HG02798 (cell line): ENCODE data around the gene SLCO1A2.

Experiments used
- ATAC-seq: cut with Tn5 transposase; IDR thresholded peaks from one replicate; pipeline ENCODE4 v1.9.1; 2021; ENCODE audit warnings: mild to moderate bottlenecking; ENCODE audit not compliant: unreplicated experiment, poor library complexity

Gene SLCO1A2

DNA sequence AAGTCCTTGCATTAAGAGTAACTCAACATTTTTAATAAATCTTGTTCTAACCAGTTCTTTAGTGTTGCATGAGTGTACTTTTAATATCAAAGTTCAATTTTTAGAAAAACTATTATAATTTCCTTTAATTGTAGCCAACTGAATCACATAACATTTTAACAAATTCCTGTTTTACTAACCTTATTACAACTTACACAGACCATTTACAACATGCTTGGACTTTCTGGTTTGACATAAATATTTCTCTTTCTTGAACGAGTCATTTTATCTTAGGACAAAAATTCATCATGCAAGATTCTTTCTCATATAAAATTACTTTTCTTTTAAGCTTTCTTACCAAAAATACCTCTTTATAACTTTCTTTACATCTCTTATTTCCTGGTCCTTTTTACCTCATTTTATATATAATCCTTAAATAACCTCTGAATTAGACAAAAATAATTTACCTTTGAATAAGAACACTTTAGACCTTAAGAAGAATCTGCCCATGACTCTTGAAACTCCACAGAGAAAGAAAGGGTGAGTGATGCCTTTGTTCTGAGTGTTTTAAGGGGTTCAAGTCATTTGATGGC is 3.9 kb downstream of the SLCO1A2 start:
- ATAC-seq, result no peak

DNA sequence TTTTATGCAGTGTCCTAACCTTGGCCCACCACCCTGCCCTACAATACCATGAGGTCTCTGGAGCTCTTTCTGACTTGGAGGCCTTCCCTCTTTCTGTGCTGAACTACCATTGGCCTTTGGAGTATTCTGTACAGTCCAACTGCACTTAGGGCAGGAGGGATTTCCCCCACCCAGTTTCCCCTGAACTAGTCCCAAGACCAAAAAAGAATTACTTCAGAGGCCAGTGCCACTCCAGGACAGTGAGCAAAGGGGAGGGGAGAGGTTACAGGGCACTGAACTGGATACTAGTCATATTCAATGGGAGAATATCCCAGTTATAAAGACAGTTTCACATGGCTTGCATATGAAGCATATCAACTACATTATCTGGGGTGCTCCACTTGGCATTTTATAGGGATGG is 6.1 kb downstream of the SLCO1A2 start:
- no peak for ATAC-seq

DNA sequence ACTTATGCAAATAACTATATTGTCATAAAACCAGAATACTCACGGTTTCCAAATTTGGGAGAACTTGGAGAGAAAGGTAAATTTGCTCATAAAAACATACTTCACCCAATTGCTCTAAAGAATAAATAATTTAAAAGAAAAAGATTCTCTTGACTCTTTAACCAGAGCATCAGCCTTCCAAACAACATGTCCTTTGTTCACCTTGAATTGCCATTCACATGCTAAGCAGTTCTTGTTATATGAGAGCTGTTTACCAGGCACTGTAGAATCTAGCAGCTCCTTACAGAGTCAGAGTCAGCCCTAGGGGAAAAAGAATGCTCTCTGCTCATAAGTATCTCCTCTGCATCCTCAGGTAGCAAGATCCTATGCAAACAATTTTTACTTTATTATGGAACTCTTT is 10.2 kb downstream of the SLCO1A2 start:
- no peak for ATAC-seq

DNA sequence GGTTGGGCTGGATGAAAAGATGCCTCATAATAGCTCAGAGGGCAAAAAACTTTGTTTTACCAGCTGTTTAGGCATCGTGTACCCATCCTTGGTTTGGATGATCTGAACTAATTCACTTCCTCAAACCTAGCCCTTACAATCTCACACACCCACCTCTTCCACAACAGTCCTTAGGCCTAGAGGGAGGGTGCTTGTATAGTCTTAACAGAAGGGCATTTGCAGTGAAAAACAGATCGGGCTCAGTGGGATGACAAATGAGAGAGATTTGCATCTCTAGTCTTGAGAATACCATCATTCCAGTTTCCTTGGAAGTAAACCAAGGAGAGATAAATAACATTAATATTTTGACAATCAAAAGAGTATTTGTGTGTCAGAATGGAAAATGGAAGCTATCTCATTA is 11.0 kb downstream of the SLCO1A2 start:
- no peak for ATAC-seq

DNA sequence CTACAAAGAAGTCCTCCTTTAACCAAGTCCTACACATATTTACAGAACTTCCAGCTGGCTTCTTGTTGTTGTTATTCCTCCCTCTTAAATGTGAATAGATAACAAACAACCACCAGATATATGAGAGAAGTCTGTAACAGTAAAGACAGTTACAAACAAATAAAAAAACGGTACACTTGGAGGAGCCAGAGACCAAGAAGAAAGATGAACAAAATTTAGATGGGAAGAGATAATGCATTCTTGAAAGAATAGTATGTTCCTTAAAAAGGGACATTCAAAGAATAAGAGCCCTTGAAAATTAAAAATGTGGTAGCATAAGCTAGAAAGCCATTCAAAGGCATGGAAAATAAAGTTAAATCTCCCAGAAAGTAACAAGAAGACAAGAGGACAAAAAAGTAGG is 25.9 kb downstream of the SLCO1A2 start:
- no peak for ATAC-seq

DNA sequence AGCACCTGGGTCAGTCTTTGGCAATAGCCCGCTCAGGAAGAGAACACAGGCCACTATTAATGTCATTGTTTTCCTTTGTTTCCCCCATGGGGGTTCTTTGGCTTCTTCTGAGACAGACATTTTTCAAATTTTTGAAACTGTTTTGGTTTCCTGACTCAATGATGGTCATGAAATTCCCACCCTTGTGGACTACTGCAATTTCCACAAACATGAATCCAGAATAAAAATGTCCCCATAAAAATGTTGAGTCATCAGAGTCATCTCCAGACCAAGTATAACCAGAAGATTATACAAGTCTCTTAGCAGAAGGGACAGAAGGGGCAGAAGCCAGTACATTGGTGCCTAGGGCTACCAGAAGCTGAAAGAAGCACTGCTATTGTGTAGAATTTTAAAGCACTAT is 29.1 kb downstream of the SLCO1A2 start:
- ATAC-seq, result no peak

DNA sequence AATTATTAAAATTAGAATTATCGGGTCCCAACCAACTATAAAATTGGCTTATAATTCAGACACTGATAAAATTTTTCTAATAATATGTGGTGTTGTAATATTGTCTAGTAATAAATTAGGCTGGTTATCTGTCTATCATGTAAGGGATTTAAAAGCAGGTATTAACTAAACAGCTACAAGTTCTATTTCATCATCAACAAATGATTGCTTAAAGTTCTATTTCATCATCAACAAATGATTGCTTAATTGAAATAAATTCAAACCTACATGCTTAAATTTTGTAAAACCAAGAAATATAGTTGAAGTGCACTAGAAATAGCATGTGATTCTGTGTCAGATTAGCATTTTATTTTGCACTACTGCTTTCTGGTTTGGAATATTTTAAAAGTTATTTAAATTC is 34.1 kb downstream of the SLCO1A2 start:
- ATAC-seq, result no peak

DNA sequence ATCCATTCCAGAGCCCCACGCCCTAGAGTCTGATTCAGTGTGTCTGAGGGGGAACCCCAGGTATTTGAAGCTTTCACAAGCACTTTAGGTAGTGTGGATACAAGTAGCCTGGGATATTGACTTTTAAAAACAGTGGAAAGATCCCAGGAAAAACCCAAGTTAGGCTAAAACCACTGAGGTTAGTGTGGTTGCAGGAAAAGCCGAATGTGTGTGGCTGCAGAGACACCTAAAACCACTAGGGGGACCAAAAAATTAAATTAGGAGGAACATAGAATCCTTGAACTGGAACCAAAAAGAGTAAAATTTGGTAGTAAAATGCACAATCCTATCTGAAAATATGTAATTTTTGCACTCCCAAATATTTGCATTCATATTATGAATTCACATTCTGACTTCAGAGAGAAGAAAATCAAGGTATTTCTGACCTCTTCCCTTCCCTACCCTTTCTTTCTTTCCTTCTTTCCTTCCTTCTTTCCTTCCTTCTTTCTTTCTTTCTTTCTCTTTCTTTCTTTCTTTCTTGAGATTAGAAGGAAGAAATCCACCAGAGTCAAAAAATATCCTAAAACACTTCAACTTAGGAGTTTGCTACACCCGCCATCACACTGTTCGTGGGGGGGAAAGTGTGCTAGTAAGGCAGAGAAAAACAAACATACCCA is 37.8 kb downstream of the SLCO1A2 start:
- peak; percentile 76 for ATAC-seq

DNA sequence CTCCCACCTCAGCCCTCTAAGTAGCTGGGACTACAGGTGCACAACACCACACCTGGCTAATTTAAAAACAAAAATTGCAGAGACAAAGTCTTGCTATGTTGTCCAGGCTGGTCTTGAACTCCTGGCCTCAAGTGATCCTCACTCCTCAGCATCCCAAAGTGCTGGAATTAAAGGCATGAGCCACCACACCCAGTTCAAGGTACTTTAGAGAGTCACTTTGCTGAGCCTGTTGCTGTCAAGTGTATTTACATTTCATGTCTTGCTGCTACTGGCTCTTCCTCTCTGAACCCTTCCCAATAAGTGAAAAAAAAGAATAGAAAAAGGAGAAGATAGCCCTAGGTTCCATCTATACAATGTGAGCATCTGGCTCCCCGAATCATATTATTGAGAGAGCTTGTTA is 38.4 kb downstream of the SLCO1A2 start:
- ATAC-seq, result no peak

DNA sequence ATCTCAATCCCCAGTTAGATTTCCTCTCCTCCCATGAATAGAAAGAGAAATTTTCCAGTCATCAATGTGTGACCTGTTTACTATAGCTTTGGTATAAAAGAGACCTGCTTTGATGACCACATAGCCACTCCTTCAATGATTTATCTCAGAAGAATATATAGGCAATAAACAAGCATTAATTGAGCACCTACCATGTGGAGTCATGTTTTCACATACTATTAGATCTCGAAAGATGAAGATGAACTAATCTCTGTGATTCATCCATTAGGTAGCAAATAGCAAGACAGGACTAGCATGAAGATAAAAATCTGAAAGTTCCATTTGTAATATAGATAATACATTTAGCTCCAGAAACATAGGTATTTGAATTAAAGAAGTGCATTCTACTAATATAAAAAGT is 40.5 kb downstream of the SLCO1A2 start:
- no peak for ATAC-seq

DNA sequence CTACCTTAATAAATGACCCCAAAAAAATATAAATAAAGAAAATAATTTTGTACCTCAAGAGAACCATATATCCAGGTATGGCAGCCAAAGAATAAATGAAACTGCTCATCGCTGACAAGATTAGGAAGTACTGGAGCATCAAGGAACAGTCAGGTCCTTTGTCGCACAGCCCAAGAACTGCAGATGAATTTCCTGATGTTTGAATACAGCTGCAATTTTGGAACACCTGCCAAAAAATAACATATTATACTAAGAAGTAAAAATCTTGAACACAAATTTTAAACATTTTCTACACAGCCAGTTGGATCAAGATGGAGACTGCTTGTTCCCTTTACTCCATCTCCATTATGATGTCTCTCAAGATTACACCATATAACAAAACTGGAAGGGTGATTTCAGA is 42.6 kb downstream of the SLCO1A2 start:
- ATAC-seq, result no peak

DNA sequence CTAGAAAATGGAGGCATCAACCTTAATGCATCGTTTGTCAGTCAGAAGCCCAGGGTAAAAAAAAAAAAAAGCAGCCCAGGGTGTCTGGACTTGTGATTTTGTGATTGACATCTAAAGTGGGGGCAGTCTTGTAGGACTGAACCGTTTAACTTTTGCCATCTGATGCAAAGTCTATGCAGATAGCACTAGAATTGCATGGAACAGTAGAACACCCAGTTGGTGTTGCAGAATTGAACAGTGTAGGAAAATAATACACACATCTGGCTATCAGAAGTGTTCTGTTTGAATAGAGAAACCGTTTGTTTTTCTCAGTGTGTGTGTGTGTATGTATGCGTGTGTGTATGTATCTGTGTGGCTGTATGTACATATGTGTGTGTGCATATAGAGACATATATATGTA is 45.0 kb downstream of the SLCO1A2 start:
- ATAC-seq, result no peak

DNA sequence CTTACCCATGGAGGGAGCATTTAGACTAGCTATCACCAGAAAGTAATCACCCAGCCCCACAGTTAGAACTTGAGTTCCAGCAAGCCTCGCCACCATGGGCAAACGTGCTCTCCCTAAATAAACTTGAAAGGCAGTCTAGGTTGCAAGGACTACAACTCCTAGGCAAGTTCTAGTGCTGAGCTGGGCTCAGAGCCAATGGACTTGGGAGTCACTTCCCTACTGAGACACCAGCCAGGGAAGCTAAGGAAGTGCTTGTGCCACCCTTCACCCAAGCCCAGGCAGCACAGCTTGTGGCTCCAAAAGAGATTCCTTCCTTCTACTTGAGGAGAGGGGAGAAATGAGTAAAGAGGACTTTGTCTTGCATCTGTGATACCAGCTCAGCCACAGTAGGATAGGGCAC is 57.9 kb downstream of the SLCO1A2 start:
- no peak for ATAC-seq

DNA sequence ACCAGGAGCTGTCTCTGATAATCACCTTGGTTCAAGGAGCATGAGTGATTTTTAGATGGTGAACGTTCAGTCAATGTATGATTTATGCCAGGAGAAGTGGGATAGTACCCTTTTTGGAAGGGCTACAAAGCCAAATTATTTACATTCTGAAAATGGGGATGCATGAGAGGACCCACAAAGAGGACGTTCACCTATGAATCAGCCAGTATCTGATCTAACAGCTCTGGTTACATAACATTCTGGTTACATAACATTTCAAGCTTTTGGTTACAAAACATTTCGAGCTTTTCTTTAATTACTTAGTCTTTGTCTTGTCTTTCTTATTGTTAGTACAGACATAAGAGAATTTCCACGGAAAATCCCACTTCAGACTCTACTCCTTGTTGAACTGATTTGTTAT is 68.8 kb downstream of the SLCO1A2 start:
- ATAC-seq, result no peak

DNA sequence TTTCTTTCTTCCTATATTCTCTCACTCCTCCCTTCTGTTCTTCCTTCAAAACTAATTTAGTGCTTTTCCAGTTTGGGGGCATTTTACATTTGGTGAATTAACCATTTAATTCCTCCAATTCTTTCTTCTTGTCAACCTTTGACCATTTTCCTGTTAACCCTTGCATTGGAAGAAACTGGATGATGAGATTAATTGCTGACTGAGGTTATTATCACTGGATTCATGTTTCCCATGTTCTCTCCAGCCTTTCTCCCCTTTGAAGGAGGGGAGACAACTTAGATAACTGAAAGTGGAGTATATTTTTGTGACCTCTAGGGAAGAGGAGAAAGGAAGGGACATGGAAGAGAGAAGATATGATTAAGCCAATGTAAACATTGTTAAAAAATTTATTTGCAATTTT is 70.5 kb downstream of the SLCO1A2 start:
- ATAC-seq, result no peak

DNA sequence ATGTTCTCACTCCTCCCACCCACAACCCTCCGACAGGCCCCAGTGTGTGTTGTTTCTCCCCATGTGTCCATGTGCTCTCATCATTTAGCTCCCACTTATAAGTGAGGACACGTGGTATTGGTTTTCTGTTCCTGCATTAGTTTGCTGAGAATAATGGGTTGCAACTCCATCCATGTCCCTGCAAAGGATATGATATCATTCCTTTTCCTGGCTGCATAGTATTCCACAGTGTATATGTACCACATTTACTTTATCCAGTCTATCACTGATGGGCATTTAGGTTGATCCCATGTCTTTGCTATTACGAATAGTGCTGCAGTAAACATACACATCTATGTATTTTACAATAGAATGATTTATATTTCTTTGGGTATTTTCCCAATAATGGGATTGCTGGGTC is 77.5 kb downstream of the SLCO1A2 start:
- no peak for ATAC-seq

DNA sequence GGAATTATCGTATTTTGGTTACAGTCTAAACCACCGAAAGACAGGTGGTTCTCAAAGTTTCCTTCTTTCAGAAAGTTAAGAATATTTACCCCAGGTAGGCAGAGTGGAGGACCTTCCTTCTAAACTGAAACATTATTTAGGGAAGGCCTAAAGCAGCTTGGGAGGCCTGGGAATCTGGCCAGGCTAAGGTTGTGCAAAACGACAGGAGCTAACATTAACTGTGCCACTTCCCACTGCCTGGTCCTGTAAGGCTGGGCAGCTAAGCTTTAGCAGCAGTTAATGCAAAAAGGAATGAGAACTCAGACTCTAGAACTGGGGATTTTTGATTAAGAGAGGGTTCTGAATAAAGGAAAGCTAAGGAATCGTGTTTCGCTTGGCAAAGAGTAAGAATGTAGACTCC is 82.6 kb downstream of the SLCO1A2 start:
- ATAC-seq, result no peak

DNA sequence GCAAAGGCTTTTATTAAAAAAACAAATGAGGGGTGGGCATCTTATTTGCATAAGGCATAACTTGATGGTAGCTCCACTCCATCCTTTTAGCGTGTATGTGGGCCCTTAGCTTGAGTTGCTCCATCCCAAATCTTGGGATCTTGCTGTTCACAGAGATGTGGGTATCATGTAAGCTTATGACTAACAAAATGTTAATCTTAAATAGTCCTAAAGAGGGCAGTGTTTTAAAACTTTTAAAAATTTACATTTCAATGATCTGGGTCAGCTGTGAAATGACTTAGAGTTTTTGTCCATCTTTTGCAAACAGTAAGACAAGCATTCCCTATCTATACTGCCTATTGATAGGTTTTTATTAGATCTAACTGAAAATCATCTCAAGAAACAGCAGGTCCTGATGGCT is 86.0 kb downstream of the SLCO1A2 start:
- ATAC-seq, result no peak

DNA sequence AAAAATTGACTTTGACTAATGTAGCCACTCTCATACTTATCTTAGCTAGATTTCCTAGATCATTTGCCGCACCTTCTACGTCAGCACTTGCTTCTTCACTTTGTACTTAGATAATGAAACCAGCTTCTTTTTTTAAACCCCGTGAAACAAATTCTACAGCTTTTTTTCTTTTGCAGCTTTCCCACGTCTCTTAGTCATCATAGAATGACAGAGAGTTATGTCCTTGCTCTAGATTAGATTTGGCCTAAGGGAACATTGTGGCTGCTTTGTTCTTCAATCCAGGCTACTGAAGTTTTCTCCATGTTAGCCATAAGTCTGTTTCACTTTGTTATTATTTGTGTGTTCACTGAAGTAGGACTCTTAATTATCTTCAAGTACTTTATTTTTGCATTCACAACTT is 94.9 kb downstream of the SLCO1A2 start:
- no peak for ATAC-seq

DNA sequence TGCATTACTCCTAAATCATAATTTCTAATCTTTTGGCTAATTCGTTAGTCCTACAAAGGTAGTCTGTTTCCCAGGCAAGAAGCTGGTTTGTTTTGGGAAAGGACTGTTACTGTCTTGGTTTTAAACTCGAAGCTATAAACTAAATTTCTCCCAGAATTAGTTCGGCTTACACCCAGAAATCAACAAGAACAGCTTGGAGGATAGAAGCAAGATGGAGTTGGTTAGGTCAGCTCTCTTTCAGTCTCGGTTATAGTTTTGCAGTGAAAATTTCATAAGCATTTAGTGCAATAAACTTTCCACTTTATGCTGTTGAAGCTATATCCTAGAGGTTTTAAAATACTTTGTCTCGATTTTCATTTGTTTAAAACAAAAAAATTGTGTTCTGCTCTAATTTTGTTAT is 100.3 kb downstream of the SLCO1A2 start:
- ATAC-seq, result no peak

DNA sequence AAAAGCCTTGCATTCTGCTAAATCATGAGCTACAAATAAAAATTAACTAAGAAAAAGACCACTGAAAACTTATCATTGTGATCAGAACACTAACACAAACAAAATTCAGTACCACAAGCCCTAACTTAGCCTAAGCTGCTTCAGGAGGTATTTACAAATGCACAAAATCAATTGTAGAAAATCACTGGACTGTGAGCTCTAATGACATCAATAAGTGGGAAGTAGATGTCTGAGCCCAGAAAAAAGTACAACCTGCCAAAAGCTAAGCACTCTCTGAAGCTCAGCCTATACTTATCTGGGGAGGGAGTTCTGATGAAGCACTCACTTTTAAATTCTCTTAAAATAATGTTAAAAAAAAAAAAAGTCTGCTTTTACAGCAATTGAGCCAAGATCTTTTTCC is 110.8 kb downstream of the SLCO1A2 start:
- ATAC-seq, result no peak

DNA sequence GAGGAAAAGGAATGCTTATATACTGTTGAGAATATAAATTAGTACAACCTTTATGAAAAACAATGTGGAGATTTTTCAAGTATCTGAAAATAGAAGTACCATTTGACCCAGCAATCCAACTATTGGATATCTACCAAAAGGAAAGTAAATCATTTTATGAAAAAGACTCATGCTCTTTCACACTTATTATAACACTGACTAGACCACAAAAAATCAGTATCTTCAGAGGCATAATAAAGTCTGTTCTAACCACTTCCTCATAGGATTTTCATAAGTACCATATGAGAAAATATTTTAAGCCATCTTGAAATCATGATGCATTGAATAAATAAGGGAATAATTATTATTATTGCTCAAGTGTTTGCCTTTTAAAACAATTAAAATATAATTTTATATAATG is 112.9 kb downstream of the SLCO1A2 start:
- ATAC-seq, result no peak

DNA sequence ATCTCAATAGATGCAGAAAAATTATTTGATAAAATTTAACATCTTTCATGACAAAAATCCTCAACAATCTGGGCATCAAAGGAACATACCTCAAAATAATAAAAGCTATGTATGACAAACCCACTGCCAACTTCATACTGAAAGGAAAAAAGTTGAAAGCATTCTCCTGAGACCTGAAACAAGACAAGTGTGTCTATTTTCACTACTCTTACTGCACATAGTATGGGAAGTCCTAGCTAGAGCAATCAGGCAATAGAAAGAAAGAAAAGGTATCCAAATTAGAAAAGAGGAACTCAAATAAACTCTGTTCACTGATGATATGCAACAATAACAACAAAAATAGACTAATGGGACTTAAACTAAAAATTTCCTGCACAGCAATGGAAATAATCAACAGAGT is 113.6 kb downstream of the SLCO1A2 start:
- ATAC-seq, result no peak
